Measurements from ENCODE around the gene RNU6-7. TPM values are rescaled to one million over a fixed set of nuclear protein-coding genes. Genes with fewer than 3 reads are reported as not detected.
A peak's percentile ranks its signal among the peaks of the same experiment; 100 is the strongest.

Gene RNU6-7
- not detected for total RNA-seq
- not detected for polyA plus RNA-seq (2013, experiment 1 of 2)
- not detected for polyA plus RNA-seq (2013, experiment 2 of 2)
- long read RNA-seq, experiment 1: 0 reads
- long read RNA-seq, experiment 2: 0 reads
- long read RNA-seq, experiment 3, partial matches to known transcripts: 0 of 1 reads
- long read RNA-seq, experiment 3, other reads (novel, unspliced or antisense): 0 of 1 reads
- long read RNA-seq, experiment 4: 0 reads

DNA sequence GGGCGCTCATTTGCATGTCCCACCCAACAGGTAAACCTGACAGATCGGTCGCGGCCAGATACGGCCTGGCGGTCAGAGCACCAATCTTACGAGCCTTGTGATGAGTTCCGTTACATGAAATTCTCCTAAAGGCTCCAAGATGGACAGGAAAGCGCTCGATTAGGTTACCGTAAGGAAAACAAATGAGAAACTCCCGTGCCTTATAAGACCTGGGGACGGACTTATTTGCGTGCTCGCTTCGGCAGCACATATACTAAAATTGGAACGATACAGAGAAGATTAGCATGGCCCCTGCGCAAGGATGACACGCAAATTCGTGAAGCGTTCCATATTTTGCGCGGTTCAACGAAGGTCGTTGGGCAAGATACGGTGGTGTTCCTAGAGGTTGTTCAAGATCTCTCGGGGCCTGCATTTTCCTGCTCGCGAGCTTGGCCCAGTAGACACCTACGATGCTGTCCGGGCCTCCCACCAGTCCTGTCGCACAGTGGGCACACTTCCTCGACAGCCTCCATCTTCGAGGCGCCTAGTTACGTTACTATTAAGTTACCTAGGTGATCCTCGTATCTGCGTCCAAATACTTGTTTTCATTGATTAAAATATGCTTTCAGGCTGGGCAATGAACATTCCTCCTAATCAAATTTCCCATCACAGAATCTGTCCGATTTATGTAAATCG lies at the start of gene RNU6-7:
RNU6-7 (plus strand) TSS at position 230 of the 675 bp plus-strand sequence.
- Histone ChIP-seq H3K4me1 (ENCODE audit: control insufficient read depth, insufficient read depth, low read length) (no peaks in the 10 kb centered on the region), H3K4me3 (ENCODE audit: low read length) (peak within 1 kb of the TSS; percentile 93), H3K36me3 (ENCODE audit: control insufficient read depth, insufficient read depth, low read length) (no peaks in the 10 kb centered on the region), H3K27ac (ENCODE audit: low read depth, low read length) (peak within 1 kb of the TSS; percentile 95), H3K27me3 (ENCODE audit: control insufficient read depth, insufficient read depth, low read length, poor library complexity, severe bottlenecking) (no peaks in the 10 kb centered on the region), H3K9ac (ENCODE audit: extremely low read depth, low read length, poor library complexity, severe bottlenecking) (peak within 1 kb of the TSS; percentile 97), H3K9me3 (ENCODE audit: control insufficient read depth, low read length) (no peaks in the 10 kb centered on the region)
- TF ChIP-seq, protein P1, sequence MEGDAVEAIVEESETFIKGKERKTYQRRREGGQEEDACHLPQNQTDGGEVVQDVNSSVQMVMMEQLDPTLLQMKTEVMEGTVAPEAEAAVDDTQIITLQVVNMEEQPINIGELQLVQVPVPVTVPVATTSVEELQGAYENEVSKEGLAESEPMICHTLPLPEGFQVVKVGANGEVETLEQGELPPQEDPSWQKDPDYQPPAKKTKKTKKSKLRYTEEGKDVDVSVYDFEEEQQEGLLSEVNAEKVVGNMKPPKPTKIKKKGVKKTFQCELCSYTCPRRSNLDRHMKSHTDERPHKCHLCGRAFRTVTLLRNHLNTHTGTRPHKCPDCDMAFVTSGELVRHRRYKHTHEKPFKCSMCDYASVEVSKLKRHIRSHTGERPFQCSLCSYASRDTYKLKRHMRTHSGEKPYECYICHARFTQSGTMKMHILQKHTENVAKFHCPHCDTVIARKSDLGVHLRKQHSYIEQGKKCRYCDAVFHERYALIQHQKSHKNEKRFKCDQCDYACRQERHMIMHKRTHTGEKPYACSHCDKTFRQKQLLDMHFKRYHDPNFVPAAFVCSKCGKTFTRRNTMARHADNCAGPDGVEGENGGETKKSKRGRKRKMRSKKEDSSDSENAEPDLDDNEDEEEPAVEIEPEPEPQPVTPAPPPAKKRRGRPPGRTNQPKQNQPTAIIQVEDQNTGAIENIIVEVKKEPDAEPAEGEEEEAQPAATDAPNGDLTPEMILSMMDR (conservative IDR thresholded peaks at IDR 0.05): no peak
- DNase-seq: peak; percentile 66
- peak within 1 kb of the TSS; percentile 100 for H3K27ac Mint-ChIP-seq
- peak within 1 kb of the TSS; percentile 86 for H3K4me3 Mint-ChIP-seq
- H3K9me3 Mint-ChIP-seq: no peaks in the 10 kb centered on the region
- H3K27me3 Mint-ChIP-seq (ENCODE audit: insufficient read depth): peaks cover 7% of the 10 kb centered on the region
- H3K36me3 Mint-ChIP-seq (ENCODE audit: low read depth): no peaks in the 10 kb centered on the region
- H3K4me1 Mint-ChIP-seq: peaks cover 42% of the 10 kb centered on the region
- WGBS, 2 experiments (ENCODE audit: insufficient coverage in 1 of 2, insufficient read length in 1 of 2): 2% methylated on average over 23 to 40 of the region's 40 CpGs

DNA sequence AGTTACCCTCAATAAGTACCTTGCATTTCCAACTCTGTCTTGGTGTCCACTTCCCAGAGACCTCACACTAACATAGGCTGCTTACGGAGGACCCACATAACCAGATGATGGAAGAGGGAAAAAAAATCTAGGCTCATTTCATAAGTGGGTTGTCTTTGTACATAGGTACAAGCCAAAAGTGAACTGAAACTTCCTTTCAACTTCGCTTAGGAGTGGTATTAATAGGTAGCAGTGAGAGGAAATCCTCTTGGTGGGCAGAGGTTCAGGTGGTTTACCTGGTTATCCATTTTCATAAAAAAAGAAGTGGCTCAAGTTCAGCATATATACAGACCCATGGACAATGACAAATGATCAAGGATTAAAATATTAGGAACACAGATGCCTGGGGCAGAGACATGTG lies 35.8 kb upstream of the RNU6-7 start:
- Mint-ChIP-seq H3K9me3 (peaks cover 7% of the 10 kb centered on the region), H3K4me1 (no peaks in the 10 kb centered on the region), H3K36me3 (ENCODE audit: low read depth) (no peaks in the 10 kb centered on the region), H3K27me3 (ENCODE audit: insufficient read depth) (no peaks in the 10 kb centered on the region), H3K4me3 (no peak overlapping the region), H3K27ac (no peak overlapping the region)
- Histone ChIP-seq H3K4me1 (ENCODE audit: control insufficient read depth, insufficient read depth, low read length) (no peaks in the 10 kb centered on the region), H3K27ac (ENCODE audit: low read depth, low read length) (no peak overlapping the region), H3K4me3 (ENCODE audit: low read length) (no peak overlapping the region), H3K36me3 (ENCODE audit: control insufficient read depth, insufficient read depth, low read length) (no peaks in the 10 kb centered on the region), H3K9ac (ENCODE audit: extremely low read depth, low read length, poor library complexity, severe bottlenecking) (no peak overlapping the region), H3K9me3 (ENCODE audit: control insufficient read depth, low read length) (peaks cover 11% of the 10 kb centered on the region), H3K27me3 (ENCODE audit: control insufficient read depth, insufficient read depth, low read length, poor library complexity, severe bottlenecking) (no peaks in the 10 kb centered on the region)
- WGBS, 2 experiments (ENCODE audit: insufficient coverage in 1 of 2, insufficient read length in 1 of 2): 100% methylated on average over 1 to 2 of the region's 2 CpGs
- TF ChIP-seq, protein P1 (conservative IDR thresholded peaks at IDR 0.05): no peak
- no peak for DNase-seq

DNA sequence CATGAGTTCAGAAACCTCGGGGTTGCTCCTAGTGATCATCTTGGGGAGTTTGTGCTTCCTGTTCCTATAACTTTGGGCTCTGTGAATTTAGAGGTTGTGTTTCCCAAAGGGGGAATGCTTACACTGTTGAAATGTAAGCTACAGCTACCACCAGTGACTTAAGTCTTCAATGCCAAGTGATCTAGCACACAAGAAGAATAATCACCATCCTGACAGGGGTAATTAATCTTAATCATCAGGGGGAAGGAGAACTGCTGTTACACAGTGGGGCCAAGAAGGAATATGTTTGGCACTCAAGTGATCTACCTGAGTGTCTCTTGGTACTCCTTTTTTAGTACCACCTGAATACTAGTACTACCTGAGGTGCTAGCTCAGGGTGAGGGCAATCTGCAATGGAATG lies 34.9 kb upstream of the RNU6-7 start:
- H3K4me3 Mint-ChIP-seq: no peak overlapping the region
- Histone ChIP-seq H3K4me1 (ENCODE audit: control insufficient read depth, insufficient read depth, low read length) (no peaks in the 10 kb centered on the region), H3K9me3 (ENCODE audit: control insufficient read depth, low read length) (peaks cover 11% of the 10 kb centered on the region), H3K4me3 (ENCODE audit: low read length) (no peak overlapping the region), H3K36me3 (ENCODE audit: control insufficient read depth, insufficient read depth, low read length) (no peaks in the 10 kb centered on the region), H3K27ac (ENCODE audit: low read depth, low read length) (no peak overlapping the region), H3K27me3 (ENCODE audit: control insufficient read depth, insufficient read depth, low read length, poor library complexity, severe bottlenecking) (no peaks in the 10 kb centered on the region), H3K9ac (ENCODE audit: extremely low read depth, low read length, poor library complexity, severe bottlenecking) (no peak overlapping the region)
- H3K36me3 Mint-ChIP-seq (ENCODE audit: low read depth): no peaks in the 10 kb centered on the region
- WGBS, 2 experiments (ENCODE audit: insufficient coverage in 1 of 2, insufficient read length in 1 of 2): 84 to 100% methylated on average over 1 of the region's 1 CpG
- H3K27me3 Mint-ChIP-seq (ENCODE audit: insufficient read depth): no peaks in the 10 kb centered on the region
- TF ChIP-seq, protein P1 (conservative IDR thresholded peaks at IDR 0.05): no peak
- no peak for DNase-seq
- no peak overlapping the region for H3K27ac Mint-ChIP-seq
- H3K4me1 Mint-ChIP-seq: no peaks in the 10 kb centered on the region
- peaks cover 7% of the 10 kb centered on the region for H3K9me3 Mint-ChIP-seq

All from endodermal cell (in vitro differentiated cells).